SK-MEL-5 (cell line): ENCODE data around the gene HECTD3. TPM values are rescaled to one million over a fixed set of nuclear protein-coding genes. Genes with fewer than 3 reads are reported as not detected.

ENCODE experiments used
- total RNA-seq: library from RNA; depleted of rRNA; stranded (reverse); fragments of >200 nt; shearing (Covaris generic); gene quantifications from 2 replicates; pipeline ENCODE4 v1.2.3, GENCODE V29; 2014; rRNA removed

Gene HECTD3
- total RNA-seq, 1 experiment from 2014 or later, result 18.6 TPM

Other genes starting within 250 kb of the HECTD3 start
- 2,103 and 2,284 TPM in 2 replicates for gene RPS8, start 235.8 kb downstream of the HECTD3 start, total RNA-seq
- gene BEST4, start 223.2 kb downstream of the HECTD3 start, total RNA-seq, result not detected in 2 replicates
- 3.4 and 5.0 TPM in 2 replicates for gene PLK3, start 210.9 kb downstream of the HECTD3 start, total RNA-seq
- gene DYNLT4, start 204.0 kb downstream of the HECTD3 start, total RNA-seq, result not detected in 2 replicates
- gene BTBD19, start 202.8 kb downstream of the HECTD3 start, total RNA-seq, result 0.69 TPM in 1 of 2 replicates, not detected in the other
- 0.03 TPM in 1 of 2 replicates, not detected in the other for gene PTCH2, start 168.1 kb downstream of the HECTD3 start, total RNA-seq
- gene EIF2B3, start 24.7 kb downstream of the HECTD3 start, total RNA-seq, result 23.5 and 27.5 TPM in 2 replicates
- 78.9 and 89.5 TPM in 2 replicates for gene UROD, start 930 bp upstream of the HECTD3 start, total RNA-seq
- gene ZSWIM5, start 195.3 kb upstream of the HECTD3 start, total RNA-seq, result 2.2 and 2.6 TPM in 2 replicates